HL-60/S4 treated with retinoic acid at 250 ng/mL for 4 days and 3 days (cell line): Measurements from ENCODE around the gene MT1E.
"Not testable (repeated sequence)": the region's sequence is repeated elsewhere in the genome, so short reads cannot be mapped to it uniquely, and the experiment has no call there.

Experiments
- in situ Hi-C: fragments of 300-500 bp; cut with MboI; formaldehyde crosslinking; loops from 2 replicates; pipeline ENCODE4 v1.7.0; 2022; ENCODE audit warnings: low sequenced_read_pairs

Gene MT1E

GRCh38 chr16:56643080-56643778 is 17.6 kb downstream of the MT1E start:
- in situ Hi-C loops = no loop called here

GRCh38 chr16:56643833-56644232 is 18.3 kb downstream of the MT1E start:
- in situ Hi-C loops = no loop called here

DNA sequence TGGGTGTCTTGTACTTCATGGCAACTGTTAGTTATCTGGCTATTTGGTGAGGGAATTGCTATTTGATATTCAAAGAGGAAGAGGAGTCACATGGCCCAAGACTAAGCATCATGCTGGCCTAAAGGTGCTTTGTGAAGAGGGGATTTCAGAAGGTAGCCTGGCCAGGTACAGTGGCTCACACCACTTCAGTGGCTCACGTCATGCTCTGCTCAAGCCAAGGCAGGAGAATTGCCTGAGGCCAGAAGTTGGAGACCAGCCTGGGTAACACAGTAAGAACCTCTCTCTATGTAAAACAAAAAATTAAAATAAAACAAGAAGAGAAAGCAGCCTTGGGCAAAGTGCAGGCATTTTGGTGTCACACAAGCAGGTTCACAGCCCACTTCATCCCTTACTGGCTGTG is 19.7 kb downstream of the MT1E start:
- in situ Hi-C loops = no loop called here

DNA sequence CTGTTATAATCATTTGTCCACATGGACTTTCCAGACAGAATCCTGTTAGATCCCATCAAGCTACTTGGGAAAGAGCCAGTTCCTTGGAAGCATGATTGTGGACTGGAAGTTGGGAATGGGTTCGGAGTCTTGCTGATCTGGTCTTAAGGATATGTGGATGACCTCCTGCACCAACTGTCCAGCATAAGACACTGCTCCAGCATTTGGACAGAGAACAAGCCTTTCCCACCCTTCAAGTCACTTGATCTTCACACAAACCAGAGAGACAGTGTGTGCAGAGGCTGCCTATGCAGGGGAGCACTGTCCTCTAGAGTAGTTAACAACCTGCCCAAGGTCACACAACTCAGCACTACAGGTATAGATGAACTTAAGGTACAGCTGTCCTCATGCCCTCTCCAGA is 20.3 kb downstream of the MT1E start:
- in situ Hi-C loops = no loop called here

DNA sequence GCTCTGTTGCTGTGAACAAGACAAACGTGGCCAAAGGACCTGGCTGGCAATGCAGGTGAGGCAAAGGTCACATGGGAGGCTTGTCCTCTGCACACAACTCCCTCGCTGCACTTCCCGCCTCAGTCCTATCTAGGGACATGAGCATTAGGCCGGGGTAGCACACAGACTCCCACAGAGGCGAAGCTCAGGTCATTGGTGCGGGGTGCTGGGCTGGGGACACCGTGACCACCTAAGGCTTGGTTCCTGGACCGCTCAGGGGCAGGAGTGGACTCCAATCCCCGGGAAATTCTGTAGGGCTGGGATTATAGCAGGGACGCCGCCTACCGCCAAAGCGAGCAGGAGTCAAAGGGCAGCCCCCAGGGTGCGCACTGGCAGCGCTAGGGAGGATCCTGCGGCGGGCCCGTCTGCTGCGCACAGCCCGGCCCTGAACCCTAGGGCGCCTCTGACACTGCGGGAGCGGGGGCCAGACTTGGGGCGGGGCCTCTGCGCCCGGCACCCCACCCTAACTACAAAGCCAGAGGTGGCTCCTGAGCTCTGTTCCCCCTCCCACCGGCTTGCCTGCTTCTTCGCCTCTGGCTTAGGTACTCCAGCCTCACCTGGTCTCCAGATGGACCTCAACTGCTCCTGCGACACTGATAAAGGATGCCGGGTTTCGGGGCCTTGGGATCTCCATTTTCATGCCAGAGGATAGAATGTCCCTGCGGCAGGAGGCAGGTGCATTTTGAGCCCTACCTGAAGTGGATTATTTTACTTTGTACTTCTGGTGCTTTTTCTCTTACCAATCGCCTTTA is 22.3 kb downstream of the MT1E start:
- in situ Hi-C loops = no loop called here

- in situ Hi-C loops = no loop called here
These were observed 23.7 kb downstream of the MT1E start for GRCh38 chr16:56649271-56649670.

DNA sequence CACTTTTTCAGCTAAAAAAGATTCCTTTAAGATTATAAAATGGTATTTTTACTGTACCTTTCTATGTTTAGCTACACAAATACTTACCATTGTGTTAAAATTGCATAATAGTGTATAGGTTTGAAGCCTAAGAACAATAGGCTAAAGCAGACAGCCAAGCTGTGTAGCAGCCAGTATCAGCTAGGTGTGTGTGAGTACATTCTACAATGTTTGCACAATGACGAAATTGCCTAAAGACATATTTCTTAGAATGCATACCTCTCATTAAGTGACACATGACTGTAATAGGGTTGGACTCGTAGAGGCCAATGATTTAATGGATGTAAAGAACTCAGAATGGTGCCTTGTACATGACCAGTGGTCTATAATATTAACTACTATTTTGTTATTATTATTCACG is 24.2 kb downstream of the MT1E start:
- in situ Hi-C loops = no loop called here

- in situ Hi-C loops = no loop called here
These were observed 26.0 kb downstream of the MT1E start, which contains the start of gene MT1B for GRCh38 chr16:56651586-56651985. Gene MT1B, plus strand, starts transcription at chr16:56651886. Its CDS starts 68 bp downstream, at chr16:56651954.

DNA sequence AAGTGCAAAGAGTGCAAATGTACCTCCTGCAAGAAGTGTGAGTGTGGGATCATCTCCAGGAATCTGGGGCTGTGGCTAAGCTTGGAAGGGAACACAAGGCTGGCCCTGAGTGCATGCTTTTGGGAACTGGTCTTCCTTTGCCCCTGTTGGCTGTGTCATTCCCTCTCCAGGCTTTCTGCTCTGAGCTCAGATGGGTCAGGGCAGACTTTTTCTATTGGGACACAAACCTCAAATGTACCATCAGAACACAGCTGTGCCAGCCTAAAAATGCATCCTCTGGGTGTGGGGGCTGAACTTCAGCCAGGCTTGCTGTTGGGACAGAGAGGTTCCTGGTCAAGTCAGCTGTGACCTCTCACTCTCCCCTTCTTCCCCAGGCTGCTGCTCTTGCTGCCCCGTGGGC is 27.0 kb downstream of the MT1E start:
- in situ Hi-C loops = no loop called here

GRCh38 chr16:56653218-56653617 is 27.6 kb downstream of the MT1E start:
- in situ Hi-C loops = no loop called here

- in situ Hi-C loops = no loop called here
These were observed 32.2 kb downstream of the MT1E start, which contains the start of gene MT1F for GRCh38 chr16:56657555-56658326. Gene MT1F, plus strand, starts transcription at chr16:56657959. Its CDS starts 100 bp downstream, at chr16:56658059.

DNA sequence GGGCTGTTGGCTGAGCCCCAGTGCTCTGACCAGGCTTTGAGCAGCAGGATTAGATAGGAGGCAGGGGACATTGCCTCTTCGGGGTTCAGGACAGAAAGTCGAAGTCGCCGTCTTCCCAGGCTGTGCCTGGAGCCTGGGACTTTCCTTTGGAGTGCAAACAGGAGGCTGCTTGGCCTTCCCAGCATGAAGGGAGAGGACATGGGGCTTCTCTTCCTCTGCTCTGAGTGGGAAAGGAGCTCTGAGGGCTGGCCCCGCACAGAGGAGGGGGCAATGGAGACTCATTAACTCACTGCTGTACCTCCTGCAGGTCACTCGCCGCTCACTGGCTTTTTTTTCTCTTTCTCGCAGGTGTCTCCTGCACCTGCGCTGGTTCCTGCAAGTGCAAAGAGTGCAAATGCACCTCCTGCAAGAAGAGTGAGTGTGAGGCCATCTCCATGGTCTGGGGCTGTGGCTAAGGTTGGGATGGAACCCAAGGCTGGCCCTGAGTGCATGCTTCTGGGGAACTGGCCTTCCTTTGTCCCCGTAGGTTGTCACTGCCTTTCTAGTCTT is 32.8 kb downstream of the MT1E start:
- in situ Hi-C loops = no loop called here

DNA sequence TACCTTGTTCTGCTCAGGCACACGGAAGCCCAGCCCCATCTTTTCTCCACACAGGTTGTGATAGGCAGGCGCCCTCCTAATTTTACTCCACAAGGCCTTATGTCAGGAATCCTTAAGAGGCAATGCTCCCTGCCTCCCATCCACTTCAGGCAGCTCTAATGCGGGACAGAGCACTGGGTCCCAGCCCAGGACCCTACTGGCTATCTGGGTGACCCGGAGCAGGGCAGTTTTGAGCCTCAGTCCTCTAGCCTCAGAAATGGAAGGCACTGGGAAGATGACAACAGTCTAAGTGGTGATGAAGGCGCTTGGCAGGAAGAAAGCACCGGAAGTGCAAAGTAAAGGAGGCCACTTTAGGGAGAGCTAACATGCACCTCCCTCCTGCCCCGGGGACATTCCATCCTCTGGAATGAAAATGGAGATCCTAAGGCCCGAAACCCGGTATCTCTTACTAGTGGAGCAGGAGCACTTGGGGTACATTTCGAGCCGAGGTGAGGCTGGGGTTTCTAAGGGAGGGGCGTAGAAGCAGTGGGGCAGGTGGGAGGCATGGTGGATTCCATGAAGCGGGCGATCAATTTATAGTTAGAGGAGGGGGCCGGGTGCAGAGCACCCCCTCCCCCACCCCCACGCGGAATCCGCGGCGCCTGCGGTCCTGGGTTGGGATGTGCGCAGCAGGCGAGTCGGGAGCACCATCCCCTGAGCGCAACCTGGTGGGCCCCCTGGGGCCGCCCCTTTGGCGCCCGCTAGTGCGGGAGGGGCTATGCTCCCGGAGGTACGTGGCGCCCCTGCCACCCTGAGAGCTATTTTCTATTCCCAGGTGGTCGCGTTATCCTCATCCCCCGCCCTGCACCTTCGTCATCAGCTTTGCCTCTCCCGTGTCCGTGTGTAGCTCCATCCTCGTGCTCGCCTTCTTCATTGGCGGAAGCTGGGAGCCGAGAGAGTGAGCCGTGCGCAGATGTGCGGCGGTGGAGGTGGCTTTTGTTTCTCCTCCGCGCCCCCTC is 37.1 kb downstream of the MT1E start:
- in situ Hi-C loops = no loop called here

- in situ Hi-C loops = no loop called here
These were observed 38.9 kb downstream of the MT1E start for GRCh38 chr16:56664506-56664905.

GRCh38 chr16:56665286-56666261 is 40.0 kb downstream of the MT1E start:
- in situ Hi-C loops = not testable (repeated sequence)

GRCh38 chr16:56667581-56668571 is 42.3 kb downstream of the MT1E start, which contains the start of gene MT1G:
Gene MT1G, minus strand, starts transcription at chr16:56668065. Its CDS starts 72 bp downstream, at chr16:56667993.
- in situ Hi-C loops = no loop called here
